Measurements from ENCODE around the gene KIF1A. TPM values are rescaled to one million over a fixed set of nuclear protein-coding genes. Genes with fewer than 3 reads are reported as not detected.

The KIF1A gene
- total and polyA plus RNA-seq, 2 donors (not counting 3 experiments of a cell fraction or from before 2014, with no cell fraction given): 0.11 to 0.64 TPM

GRCh38 chr2:240736281-240737250 is 83.5 kb downstream of the KIF1A start:
- Histone ChIP-seq H3K4me2 (ENCODE audit: insufficient read depth, low read length) (no peak overlapping the region), H4K20me1 (replicated peaks; ENCODE audit: control insufficient read depth, extremely low read depth, insufficient read depth, low read length) (no peaks in the 10 kb centered on the region), H2AFZ (ENCODE audit: low read depth, low read length) (no peak overlapping the region), H3K9me3 (replicated peaks; ENCODE audit: control insufficient read depth, insufficient read depth, low read length) (no peaks in the 10 kb centered on the region), H3K27me3 (ENCODE audit: control insufficient read depth in 2 of 2, insufficient read depth in 2 of 2, low read length in 2 of 2) (no peaks in the 10 kb centered on the region), H3K4me1 (ENCODE audit: control insufficient read depth, extremely low read depth, insufficient read depth, low read length) (no peaks in the 10 kb centered on the region), H3K9me1 (replicated peaks; ENCODE audit: control insufficient read depth, extremely low read depth, insufficient read depth, low read length) (no peaks in the 10 kb centered on the region), H3K4me3 (replicated peaks in 1 of 3; ENCODE audit: insufficient read depth in 1 of 3, low read depth in 1 of 3, low read length in 3 of 3) (no peak overlapping the region), H3K9ac (replicated peaks; ENCODE audit: extremely low read depth, insufficient read depth, low read length) (no peak overlapping the region), H3K79me2 (ENCODE audit: control insufficient read depth, insufficient read depth, low read length) (no peaks in the 10 kb centered on the region), H3K36me3 (ENCODE audit: control insufficient read depth in 2 of 2, extremely low read depth in 1 of 2, insufficient read depth in 2 of 2, low read length in 2 of 2) (no peaks in the 10 kb centered on the region), H3K27ac (ENCODE audit: insufficient read depth, low read depth, low read length) (no peak overlapping the region)
- BruUV-seq (replicated peaks): no TSS peak
- intact Hi-C loops (cut with micrococcal nuclease) (no loop called here), dilution Hi-C loops (cut with MboI; ENCODE audit: extremely low pct_ligation_motif_present, low sequenced_read_pairs) (no loop called here)
- ChIA-PET POLR2A (no interaction called here), CTCF (no interaction called here)
- FAIRE-seq (no peak), DNase-seq (ENCODE audit: low read depth, low spot score) (no peak)
- TF ChIP-seq JUN (IDR thresholded peaks at IDR 0.05; ENCODE audit: borderline replicate concordance, insufficient read depth, insufficient read length, low read depth) (no peak), POLR2AphosphoS5 (IDR thresholded peaks at IDR 0.05; ENCODE audit: insufficient read depth, low read depth, low read length) (no peak), GATA2 (IDR thresholded peaks at IDR 0.05; ENCODE audit: insufficient read depth, insufficient read length, low read depth, low read length) (no peak), EZH2 (IDR thresholded peaks at IDR 0.05; ENCODE audit: borderline replicate concordance, low read depth, low read length, severe bottlenecking) (no peak), POLR2A (IDR thresholded peaks at IDR 0.05; ENCODE audit: low read depth, low read length) (no peak), MAX (IDR thresholded peaks at IDR 0.05; ENCODE audit: insufficient read depth, insufficient read length) (no peak), MYC (IDR thresholded peaks at IDR 0.05; ENCODE audit: low read depth, low read length) (no peak), CTCF (IDR thresholded peaks at IDR 0.05; ENCODE audit: extremely low read depth in 1 of 2, insufficient read depth in 1 of 2, low read depth in 1 of 2, low read length in 2 of 2) (no peak), FOS (IDR thresholded peaks at IDR 0.05; ENCODE audit: borderline replicate concordance, insufficient read depth, low read length) (no peak)

All from endothelial cell of umbilical vein (primary cell).